Keratinocyte (primary cell): Measurements from ENCODE around the gene TTC39B. TPM values are rescaled to one million over a fixed set of nuclear protein-coding genes. Genes with fewer than 3 reads are reported as not detected.

ENCODE experiments used
- DNase-seq: peaks from one replicate; pipeline ENCODE4 v3.0.0-alpha.2; 2011; ENCODE audit warnings: low read depth, missing footprints, low spot score
- FAIRE-seq: peaks from 2 replicates; lab custom pipeline; 2011; peaks lifted over from hg19 to GRCh38; lab: Jason Lieb, UNC
- H2AFZ ChIP-seq: 2 replicates; pipeline ENCODE4 v1.6.0; 2012; ENCODE audit warnings: low read length, control low read depth, inconsistent platforms; ENCODE audit not compliant: control insufficient read depth
- H3K27ac ChIP-seq: 2 replicates; pipeline ENCODE4 v1.5.1; 2011; ENCODE audit warnings: low read length; ENCODE audit not compliant: control insufficient read depth, insufficient read depth
- H3K27me3 ChIP-seq: 3 replicates; pipeline ENCODE4 v1.6.0; 2011; ENCODE audit warnings: low read length; ENCODE audit not compliant: control insufficient read depth, insufficient read depth; ENCODE audit errors: extremely low read depth
- H3K36me3 ChIP-seq, 2 experiments: 2 replicates in 1 of 2; 3 replicates in 1 of 2; pipeline ENCODE4 v1.5.1; 2011; ENCODE audit warnings: low read length in 2 of 2, mild to moderate bottlenecking in 1 of 2; ENCODE audit not compliant: control insufficient read depth in 2 of 2, insufficient read depth in 2 of 2; ENCODE audit errors: extremely low read depth in 1 of 2
- H3K4me1 ChIP-seq: 3 replicates; pipeline ENCODE4 v1.5.1; 2011; ENCODE audit warnings: low read length; ENCODE audit not compliant: control insufficient read depth, insufficient read depth; ENCODE audit errors: extremely low read depth
- H3K4me2 ChIP-seq: 3 replicates; pipeline ENCODE4 v1.6.0; 2011; ENCODE audit warnings: low read depth, low read length; ENCODE audit not compliant: control insufficient read depth, insufficient read depth; ENCODE audit errors: extremely low read depth
- H3K4me3 ChIP-seq, 3 experiments: fragments of 200-600 bp in 1 of 3; sonication (generic) in 1 of 3; 2 replicates in 2 of 3; 3 replicates in 1 of 3; pipeline ENCODE4 v1.5.1; 2011 to 2016; ENCODE audit warnings: low read length in 3 of 3, mild to moderate bottlenecking in 3 of 3, control low read depth in 2 of 3, inconsistent platforms in 1 of 3, low read depth in 1 of 3, mixed read lengths in 1 of 3, mixed run types in 1 of 3, moderate library complexity in 1 of 3; ENCODE audit not compliant: control insufficient read depth in 2 of 3, insufficient read depth in 2 of 3; ENCODE audit errors: extremely low read depth in 1 of 3
- H3K79me2 ChIP-seq: 2 replicates; pipeline ENCODE4 v1.6.0; 2012; ENCODE audit warnings: low read length; ENCODE audit not compliant: control insufficient read depth, insufficient read depth
- H3K9ac ChIP-seq: 3 replicates; pipeline ENCODE4 v1.6.0; 2011; ENCODE audit warnings: low read length; ENCODE audit not compliant: control insufficient read depth, insufficient read depth; ENCODE audit errors: extremely low read depth
- H3K9me1 ChIP-seq: 3 replicates; pipeline ENCODE4 v1.6.0; 2011; ENCODE audit warnings: low read length; ENCODE audit not compliant: control insufficient read depth, insufficient read depth; ENCODE audit errors: extremely low read depth
- H3K9me3 ChIP-seq: 2 replicates; pipeline ENCODE4 v1.5.1; 2012; ENCODE audit warnings: low read depth, low read length; ENCODE audit not compliant: control insufficient read depth
- H4K20me1 ChIP-seq: 3 replicates; pipeline ENCODE4 v1.6.0; 2011; ENCODE audit warnings: low read length; ENCODE audit not compliant: control insufficient read depth, insufficient read depth; ENCODE audit errors: extremely low read depth
- CTCF ChIP-seq, 3 experiments: IDR thresholded peaks in 1 of 3; conservative IDR thresholded peaks in 1 of 3; optimal IDR thresholded peaks in 1 of 3; 2 replicates in 2 of 3; 3 replicates in 1 of 3; pipeline versions ENCODE3 to v1.5.1; 2011; ENCODE audit warnings: low read length in 3 of 3, mild to moderate bottlenecking in 3 of 3, moderate library complexity in 2 of 3, control low read depth in 1 of 3, inconsistent platforms in 1 of 3; ENCODE audit not compliant: insufficient read depth in 2 of 3; ENCODE audit errors: extremely low read depth in 1 of 3
- EZH2 ChIP-seq: IDR thresholded peaks from one replicate; pipeline ENCODE4 v1.6.1; 2012; ENCODE audit warnings: inconsistent platforms, mild to moderate bottlenecking, low read length, moderate library complexity
- dilution Hi-C: fragments of 300-500 bp; cut with MboI; formaldehyde crosslinking; loops from one replicate; pipeline ENCODE4 v1.7.0; 2020; ENCODE audit warnings: low sequenced_read_pairs; ENCODE audit not compliant: extremely low pct_ligation_motif_present
- polyA plus RNA-seq, 5 experiments: library from polyadenylated mRNA; depleted of rRNA in 3 of 5; stranded (reverse) in 3 of 5; stranded (forward) in 1 of 5; unstranded in 1 of 5; fragments of >200 nt; gene quantifications; 1 replicate in 1 of 5; 2 replicates in 3 of 5; 3 replicates in 1 of 5; pipeline versions ENCODE4 v1.2.1 to v1.2.3, GENCODE V29; 2011 to 2012; ENCODE audit warnings: missing spikeins in 2 of 5, low read depth in 1 of 5, low replicate concordance in 1 of 5

Gene TTC39B
- polyA plus RNA-seq, 1 donor (not counting 4 experiments of a cell fraction or from before 2014, with no cell fraction given): 9.7 TPM

- no peak overlapping the region for H3K9ac ChIP-seq
- H3K4me1 ChIP-seq: no peaks in the 10 kb centered on the region
- H3K9me1 ChIP-seq: no peaks in the 10 kb centered on the region
- TF ChIP-seq CTCF (optimal IDR thresholded peaks at IDR 0.05 in 1 of 3, IDR thresholded peaks at IDR 0.05 in 1 of 3, conservative IDR thresholded peaks at IDR 0.05 in 1 of 3; ENCODE audit: extremely low read depth in 1 of 3, insufficient read depth in 2 of 3, low read length in 3 of 3): no peak
- no peak for TF ChIP-seq EZH2
- H3K27me3 ChIP-seq: no peaks in the 10 kb centered on the region
- H2AFZ ChIP-seq: no peak overlapping the region
- dilution Hi-C loops: no loop called here
- H3K27ac ChIP-seq: no peak overlapping the region
- H3K79me2 ChIP-seq: peaks cover 2% of the 10 kb centered on the region
- no peaks in the 10 kb centered on the region for H3K36me3 ChIP-seq
- DNase-seq (no peak), FAIRE-seq (no peak)
- H4K20me1 ChIP-seq: no peaks in the 10 kb centered on the region
- no peak overlapping the region for H3K4me3 ChIP-seq
- H3K4me2 ChIP-seq: no peak overlapping the region
- H3K9me3 ChIP-seq: no peaks in the 10 kb centered on the region
Observed at GRCh38 chr9:15282567-15283285, 24.3 kb downstream of the TTC39B start.

DNA sequence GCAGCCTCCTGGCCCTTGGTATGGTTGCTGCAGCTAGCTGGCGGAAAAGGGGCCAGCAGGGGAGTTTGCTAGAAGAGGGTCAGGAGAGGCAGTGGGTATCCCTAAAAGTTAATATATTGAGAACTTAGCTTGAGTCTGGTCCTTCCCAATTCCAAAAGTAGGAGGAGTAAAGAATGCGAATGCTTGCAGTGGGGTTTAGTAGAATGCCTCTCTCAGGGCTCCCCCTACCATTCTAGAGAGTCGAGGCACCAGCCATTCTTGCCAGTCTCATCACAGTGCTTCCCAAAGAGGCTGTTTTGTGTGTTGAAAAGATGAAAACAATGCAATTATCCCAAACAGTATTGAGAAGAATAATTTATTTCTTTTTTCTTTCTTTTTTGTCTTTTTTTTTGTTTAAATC lies 26.4 kb downstream of the TTC39B start:
- H3K36me3 ChIP-seq: no peaks in the 10 kb centered on the region
- FAIRE-seq (no peak), DNase-seq (no peak)
- no peak for TF ChIP-seq EZH2
- TF ChIP-seq CTCF (optimal IDR thresholded peaks at IDR 0.05 in 1 of 3, IDR thresholded peaks at IDR 0.05 in 1 of 3, conservative IDR thresholded peaks at IDR 0.05 in 1 of 3; ENCODE audit: extremely low read depth in 1 of 3, insufficient read depth in 2 of 3, low read length in 3 of 3): no peak
- peaks cover 2% of the 10 kb centered on the region for H3K79me2 ChIP-seq
- no peak overlapping the region for H3K27ac ChIP-seq
- no peak overlapping the region for H2AFZ ChIP-seq
- no peaks in the 10 kb centered on the region for H3K9me3 ChIP-seq
- no peak overlapping the region for H3K9ac ChIP-seq
- no peak overlapping the region for H3K4me2 ChIP-seq
- H4K20me1 ChIP-seq: no peaks in the 10 kb centered on the region
- H3K9me1 ChIP-seq: no peaks in the 10 kb centered on the region
- no peaks in the 10 kb centered on the region for H3K27me3 ChIP-seq
- dilution Hi-C loops: no loop called here
- H3K4me3 ChIP-seq: no peak overlapping the region
- no peaks in the 10 kb centered on the region for H3K4me1 ChIP-seq
